HCT116 (cell line): ENCODE data around the gene TTLL5. TPM values are rescaled to one million over a fixed set of nuclear protein-coding genes. Genes with fewer than 3 reads are reported as not detected.

Experiments used
- ATAC-seq: fragments of 200-7000 bp; cut with Tn5 transposase; 2 replicates; pipeline ENCODE4 v1.9.1; 2020; ENCODE audit warnings: mild to moderate bottlenecking, moderate library complexity
- BruUV-seq: library from RNA; stranded (reverse); fragments of 400-500 nt; replicated peaks from 2 replicates; lab custom pipeline; 2021; lab: Mats Ljungman, UMichigan
- CTCF ChIA-PET: fragments of 300-600 bp; sonication (Branson Sonifier 250); formaldehyde crosslinking; loops from one replicate; lab custom pipeline; 2021; ENCODE audit warnings: antibody characterized with exemption; lab: Charles Lee
- POLR2A ChIA-PET: fragments of 300-600, 350-600 bp; sonication (Branson Sonifier 250); formaldehyde crosslinking; loops from one replicate; lab custom pipeline; 2021; ENCODE audit warnings: antibody characterized with exemption; lab: Charles Lee
- RAD21 ChIA-PET, 2 experiments: fragments of 300-600 bp; sonication (Branson Sonifier 250); formaldehyde crosslinking; loops; one replicate each; lab custom pipeline; 2023; ENCODE audit warnings: low total read pairs in 2 of 2; ENCODE audit not compliant: uncharacterized antibody in 2 of 2, unreplicated experiment in 2 of 2, low non-redundant PET in 1 of 2; lab: Charles Lee
- DNase-seq: peaks from one replicate; pipeline ENCODE4 v3.0.0-alpha.2; 2010; ENCODE audit warnings: low read depth, low spot score
- H2AFZ ChIP-seq: fragments of 200-600 bp; shearing (Covaris generic), sonication (generic); 2 replicates; pipeline ENCODE4 v1.6.1; 2017; ENCODE audit warnings: low read depth, mixed run types, mixed read lengths, antibody characterized with exemption, low read length; ENCODE audit not compliant: poor library complexity, severe bottlenecking
- H3K27ac ChIP-seq: 2 replicates; pipeline ENCODE4 v1.5.1; 2012; ENCODE audit warnings: low read depth, low read length
- H3K27me3 ChIP-seq: fragments of 200-600 bp; sonication (generic); 2 replicates; pipeline ENCODE4 v1.6.1; 2016; ENCODE audit warnings: mixed run types, low read length, mixed read lengths; ENCODE audit not compliant: insufficient read depth
- H3K36me3 ChIP-seq, 2 experiments: fragments of 200-500 bp in 1 of 2; fragments of 200-600 bp in 1 of 2; sonication (Bioruptor generic) in 1 of 2; sonication (generic) in 1 of 2; 2 replicates each; pipeline versions ENCODE4 v1.5.1 to v1.6.1; 2014 to 2016; ENCODE audit warnings: low read length in 2 of 2, inconsistent platforms in 1 of 2, mixed read lengths in 1 of 2, mixed run types in 1 of 2; ENCODE audit not compliant: insufficient read depth in 2 of 2, control insufficient read depth in 1 of 2
- H3K4me1 ChIP-seq, 2 experiments: fragments of 200-600 bp in 1 of 2; sonication (generic) in 1 of 2; 2 replicates each; pipeline versions ENCODE4 v1.5.1 to v1.6.1; 2012 to 2017; ENCODE audit warnings: low read length in 2 of 2, inconsistent platforms in 1 of 2, mild to moderate bottlenecking in 1 of 2, mixed read lengths in 1 of 2, mixed run types in 1 of 2, moderate library complexity in 1 of 2; ENCODE audit not compliant: insufficient read depth in 2 of 2, control insufficient read depth in 1 of 2
- H3K4me2 ChIP-seq: fragments of 200-600 bp; sonication (generic); 2 replicates; pipeline ENCODE4 v1.6.1; 2017; ENCODE audit warnings: mixed run types, low read length, mixed read lengths
- H3K4me3 ChIP-seq, 2 experiments: fragments of 200-600 bp in 1 of 2; sonication (generic) in 1 of 2; replicated peaks in 1 of 2; 2 replicates each; pipeline ENCODE4 v1.5.1; 2011 to 2016; ENCODE audit warnings: low read length in 2 of 2, control low read depth in 1 of 2, low read depth in 1 of 2, mild to moderate bottlenecking in 1 of 2, mixed read lengths in 1 of 2, mixed run types in 1 of 2
- H3K79me2 ChIP-seq: fragments of 200-600 bp; sonication (generic); 2 replicates; pipeline ENCODE4 v1.6.1; 2017; ENCODE audit warnings: mild to moderate bottlenecking, mixed run types, low read length, moderate library complexity, mixed read lengths; ENCODE audit not compliant: insufficient read depth
- H3K9ac ChIP-seq: fragments of 200-600 bp; sonication (generic); 2 replicates; pipeline ENCODE4 v1.6.1; 2016; ENCODE audit warnings: low read length, mixed read lengths
- H3K9me2 ChIP-seq: fragments of 200-600 bp; sonication (generic), shearing (Covaris generic); 2 replicates; pipeline ENCODE4 v1.6.1; 2017; ENCODE audit warnings: mixed run types, mild to moderate bottlenecking, moderate library complexity; ENCODE audit not compliant: insufficient read depth
- H3K9me3 ChIP-seq, 2 experiments: fragments of 200-500 bp in 1 of 2; fragments of 200-600 bp in 1 of 2; sonication (Bioruptor generic) in 1 of 2; sonication (generic) in 1 of 2; 2 replicates each; pipeline ENCODE4 v1.6.1; 2014 to 2017; ENCODE audit warnings: low read length in 2 of 2, mixed read lengths in 2 of 2, inconsistent platforms in 1 of 2, low read depth in 1 of 2, mild to moderate bottlenecking in 1 of 2, mixed run types in 1 of 2, moderate library complexity in 1 of 2; ENCODE audit not compliant: control insufficient read depth in 1 of 2, insufficient read depth in 1 of 2
- H4K20me1 ChIP-seq: fragments of 200-600 bp; sonication (generic), shearing (Covaris generic); 2 replicates; pipeline ENCODE4 v1.6.1; 2017; ENCODE audit warnings: mixed run types, mild to moderate bottlenecking, moderate library complexity; ENCODE audit not compliant: insufficient read depth
- CBX3 ChIP-seq: IDR thresholded peaks from 2 replicates; pipeline ENCODE4 v1.6.1; 2012; ENCODE audit warnings: low read depth
- CEBPB ChIP-seq: IDR thresholded peaks from 2 replicates; pipeline ENCODE4 v1.6.1; 2012; ENCODE audit warnings: low read depth
- ELF1 ChIP-seq: IDR thresholded peaks from 2 replicates; pipeline ENCODE4 v1.6.1; 2012; ENCODE audit warnings: low read depth, borderline replicate concordance
- EZH2 ChIP-seq: fragments of 200-600 bp; sonication (generic); IDR thresholded peaks from 2 replicates; pipeline ENCODE4 v1.6.1; 2017; ENCODE audit warnings: antibody characterized with exemption, mixed run types
- EZH2phosphoT487 ChIP-seq: fragments of 200-600 bp; IDR thresholded peaks from 2 replicates; pipeline ENCODE4 v1.6.1; 2018; ENCODE audit warnings: antibody characterized with exemption, borderline replicate concordance
- FOSL1 ChIP-seq: IDR thresholded peaks from 2 replicates; pipeline ENCODE4 v1.6.1; 2012; ENCODE audit warnings: low read depth
- JUND ChIP-seq: IDR thresholded peaks from 2 replicates; pipeline ENCODE4 v1.6.1; 2012
- POLR2A ChIP-seq: IDR thresholded peaks from 2 replicates; pipeline ENCODE4 v1.7.0; 2011; ENCODE audit warnings: borderline replicate concordance; ENCODE audit not compliant: insufficient read depth, insufficient read length; ENCODE audit errors: extremely low read depth
- RAD21 ChIP-seq: IDR thresholded peaks from 2 replicates; pipeline ENCODE4 v1.6.1; 2012; ENCODE audit warnings: low read depth, mild to moderate bottlenecking
- REST ChIP-seq: IDR thresholded peaks from 2 replicates; pipeline ENCODE4 v1.6.1; 2012; ENCODE audit warnings: low read depth
- SIN3A ChIP-seq: IDR thresholded peaks from 2 replicates; pipeline ENCODE4 v1.6.1; 2012; ENCODE audit warnings: low read depth
- SP1 ChIP-seq: IDR thresholded peaks from 2 replicates; pipeline ENCODE4 v1.6.1; 2012; ENCODE audit warnings: low read depth
- SRF ChIP-seq: IDR thresholded peaks from 2 replicates; pipeline ENCODE4 v1.6.1; 2012; ENCODE audit warnings: low read depth
- TCF7L2 ChIP-seq: IDR thresholded peaks from 2 replicates; pipeline ENCODE4 v1.7.0; 2011; ENCODE audit warnings: borderline replicate concordance, inconsistent platforms; ENCODE audit not compliant: insufficient read depth, insufficient read length; ENCODE audit errors: extremely low read depth
- YY1 ChIP-seq: IDR thresholded peaks from 2 replicates; pipeline ENCODE4 v1.6.1; 2011; ENCODE audit warnings: low read length, low read depth, moderate library complexity, mild to moderate bottlenecking; ENCODE audit not compliant: insufficient replicate concordance; ENCODE audit errors: extremely low read depth
- ZFX ChIP-seq: fragments of 450-650 bp; IDR thresholded peaks from 2 replicates; pipeline ENCODE4 v1.6.1; 2017
- ZNF274 ChIP-seq: fragments of 200-500 bp; sonication (Bioruptor generic); IDR thresholded peaks from 2 replicates; pipeline ENCODE4 v1.6.1; 2014; ENCODE audit warnings: mild to moderate bottlenecking, low read depth, low read length, inconsistent platforms
- intact Hi-C: fragments of 100-400 bp; cut with micrococcal nuclease; formaldehyde crosslinking; loops from 2 replicates; pipeline ENCODE4 v1.10.0; 2022
- total RNA-seq: library from RNA; stranded (reverse); gene quantifications from one replicate; pipeline ENCODE4 v1.2.1, GENCODE V29; 2021; ENCODE audit not compliant: unreplicated experiment
- TF ChIP-seq, protein P1 (sequence below): IDR thresholded peaks from 2 replicates; pipeline ENCODE4 v1.6.1; 2011; ENCODE audit warnings: mild to moderate bottlenecking, low read length, moderate library complexity; ENCODE audit not compliant: insufficient replicate concordance; ENCODE audit errors: extremely low read depth
- TF ChIP-seq, protein P2 (sequence below), 3 experiments: fragments of 200-600 bp in 1 of 3; sonication (generic) in 1 of 3; IDR thresholded peaks in 2 of 3; conservative IDR thresholded peaks in 1 of 3; 2 replicates each; pipeline ENCODE4 v1.5.1; 2012 to 2017; ENCODE audit warnings: low read depth in 2 of 3, low read length in 2 of 3, antibody characterized with exemption in 1 of 3, borderline replicate concordance in 1 of 3, control low read depth in 1 of 3, mild to moderate bottlenecking in 1 of 3, mixed read lengths in 1 of 3, mixed run types in 1 of 3, moderate library complexity in 1 of 3; ENCODE audit not compliant: insufficient read depth in 1 of 3
- TF ChIP-seq, protein P3 (sequence below): IDR thresholded peaks from 2 replicates; pipeline ENCODE4 v1.6.1; 2012

TTLL5 gene
- total RNA-seq, 1 experiment from 2014 or later = 26.2 TPM

GRCh38 chr14:75946785-75947184, 285.7 kb downstream of the TTLL5 start:
- H2AFZ ChIP-seq = no peak overlapping the region
- CTCF ChIA-PET = no interaction called here
- H3K27ac ChIP-seq = no peak overlapping the region
- no peaks in the 10 kb centered on the region for H3K36me3 ChIP-seq
- H3K9me3 ChIP-seq = no peaks in the 10 kb centered on the region
- H3K9me2 ChIP-seq = no peaks in the 10 kb centered on the region
- no peak for TF ChIP-seq CEBPB
- no peak for TF ChIP-seq POLR2A
- no peak for TF ChIP-seq TCF7L2
- TF ChIP-seq ZFX = no peak
- no peak for TF ChIP-seq SIN3A
- TF ChIP-seq REST = no peak
- no peak for TF ChIP-seq YY1
- no peak for TF ChIP-seq JUND
- TF ChIP-seq SRF = no peak
- no peak for TF ChIP-seq RAD21
- TF ChIP-seq FOSL1 = no peak
- TF ChIP-seq, protein P1, sequence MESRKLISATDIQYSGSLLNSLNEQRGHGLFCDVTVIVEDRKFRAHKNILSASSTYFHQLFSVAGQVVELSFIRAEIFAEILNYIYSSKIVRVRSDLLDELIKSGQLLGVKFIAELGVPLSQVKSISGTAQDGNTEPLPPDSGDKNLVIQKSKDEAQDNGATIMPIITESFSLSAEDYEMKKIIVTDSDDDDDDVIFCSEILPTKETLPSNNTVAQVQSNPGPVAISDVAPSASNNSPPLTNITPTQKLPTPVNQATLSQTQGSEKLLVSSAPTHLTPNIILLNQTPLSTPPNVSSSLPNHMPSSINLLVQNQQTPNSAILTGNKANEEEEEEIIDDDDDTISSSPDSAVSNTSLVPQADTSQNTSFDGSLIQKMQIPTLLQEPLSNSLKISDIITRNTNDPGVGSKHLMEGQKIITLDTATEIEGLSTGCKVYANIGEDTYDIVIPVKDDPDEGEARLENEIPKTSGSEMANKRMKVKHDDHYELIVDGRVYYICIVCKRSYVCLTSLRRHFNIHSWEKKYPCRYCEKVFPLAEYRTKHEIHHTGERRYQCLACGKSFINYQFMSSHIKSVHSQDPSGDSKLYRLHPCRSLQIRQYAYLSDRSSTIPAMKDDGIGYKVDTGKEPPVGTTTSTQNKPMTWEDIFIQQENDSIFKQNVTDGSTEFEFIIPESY = no peak
- TF ChIP-seq SP1 = no peak
- TF ChIP-seq, protein P2, sequence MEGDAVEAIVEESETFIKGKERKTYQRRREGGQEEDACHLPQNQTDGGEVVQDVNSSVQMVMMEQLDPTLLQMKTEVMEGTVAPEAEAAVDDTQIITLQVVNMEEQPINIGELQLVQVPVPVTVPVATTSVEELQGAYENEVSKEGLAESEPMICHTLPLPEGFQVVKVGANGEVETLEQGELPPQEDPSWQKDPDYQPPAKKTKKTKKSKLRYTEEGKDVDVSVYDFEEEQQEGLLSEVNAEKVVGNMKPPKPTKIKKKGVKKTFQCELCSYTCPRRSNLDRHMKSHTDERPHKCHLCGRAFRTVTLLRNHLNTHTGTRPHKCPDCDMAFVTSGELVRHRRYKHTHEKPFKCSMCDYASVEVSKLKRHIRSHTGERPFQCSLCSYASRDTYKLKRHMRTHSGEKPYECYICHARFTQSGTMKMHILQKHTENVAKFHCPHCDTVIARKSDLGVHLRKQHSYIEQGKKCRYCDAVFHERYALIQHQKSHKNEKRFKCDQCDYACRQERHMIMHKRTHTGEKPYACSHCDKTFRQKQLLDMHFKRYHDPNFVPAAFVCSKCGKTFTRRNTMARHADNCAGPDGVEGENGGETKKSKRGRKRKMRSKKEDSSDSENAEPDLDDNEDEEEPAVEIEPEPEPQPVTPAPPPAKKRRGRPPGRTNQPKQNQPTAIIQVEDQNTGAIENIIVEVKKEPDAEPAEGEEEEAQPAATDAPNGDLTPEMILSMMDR (IDR thresholded peaks at IDR 0.05 in 2 of 3, conservative IDR thresholded peaks at IDR 0.05 in 1 of 3; ENCODE audit: borderline replicate concordance in 1 of 3, insufficient read depth in 1 of 3, low read depth in 2 of 3, low read length in 2 of 3) = no peak
- TF ChIP-seq ELF1 = no peak
- no peak for TF ChIP-seq EZH2
- no peak for TF ChIP-seq ZNF274
- no peak for TF ChIP-seq EZH2phosphoT487
- no peak for TF ChIP-seq CBX3
- TF ChIP-seq, protein P3, sequence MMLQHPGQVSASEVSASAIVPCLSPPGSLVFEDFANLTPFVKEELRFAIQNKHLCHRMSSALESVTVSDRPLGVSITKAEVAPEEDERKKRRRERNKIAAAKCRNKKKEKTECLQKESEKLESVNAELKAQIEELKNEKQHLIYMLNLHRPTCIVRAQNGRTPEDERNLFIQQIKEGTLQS = no peak
- TF ChIP-seq, all 23 proteins: peak for 0
- H3K79me2 ChIP-seq = no peaks in the 10 kb centered on the region
- ChIA-PET POLR2A (no interaction called here), RAD21 (interaction anchor here in 1 of 2 experiments (0.7 kb wide), 1 partner anchor 34 kb away, joined by 3 read pairs; no protein-coding TSS in a partner anchor)
- H3K27me3 ChIP-seq = no peaks in the 10 kb centered on the region
- no peak overlapping the region for H3K9ac ChIP-seq
- ATAC-seq (no peak), DNase-seq (no peak)
- H3K4me3 ChIP-seq = no peak overlapping the region
- H4K20me1 ChIP-seq = no peaks in the 10 kb centered on the region
- BruUV-seq = no TSS peak
- intact Hi-C loops = no loop called here
- H3K4me2 ChIP-seq = no peak overlapping the region
- peaks cover 0 to under 1% of the 10 kb centered on the region in 2 experiments; a peak in 1 of 4 replicates for H3K4me1 ChIP-seq
